Upper lobe of left lung (tissue), 6 donors: ENCODE data around the gene C3AR1. TPM values are rescaled to one million over a fixed set of nuclear protein-coding genes. Genes with fewer than 3 reads are reported as not detected.
"Not testable (repeated sequence)": the region's sequence is repeated elsewhere in the genome, so short reads cannot be mapped to it uniquely, and the experiment has no call there.

ENCODE experiments used
- ATAC-seq, 2 donors: fragments of 200-7000 bp; cut with Tn5 transposase; one replicate each; pipeline ENCODE4 v1.9.1; 2022; ENCODE audit warnings: mild to moderate bottlenecking in 2 of 2, moderate library complexity in 2 of 2; ENCODE audit not compliant: low FRiP score in 2 of 2
- DNase-seq, 2 donors: peaks; one replicate each; pipeline ENCODE4 v3.0.0-alpha.2; 2019 to 2020
- H3K27ac ChIP-seq, 4 donors: fragments of 200-600 bp; sonication (generic); one replicate each; pipeline ENCODE4 v1.5.1; 2016 to 2019
- H3K27me3 ChIP-seq, 4 donors: fragments of 200-600 bp; sonication (generic); one replicate each; pipeline ENCODE4 v1.5.1; 2017 to 2019
- H3K36me3 ChIP-seq, 4 donors: fragments of 200-600 bp; sonication (generic); one replicate each; pipeline ENCODE4 v1.5.1; 2016 to 2019
- H3K4me1 ChIP-seq, 4 donors: fragments of 200-600 bp; sonication (generic); one replicate each; pipeline ENCODE4 v1.5.1; 2018 to 2019
- H3K4me3 ChIP-seq, 4 donors: fragments of 200-600 bp; sonication (generic); one replicate each; pipeline ENCODE4 v1.5.1; 2017 to 2019; ENCODE audit warnings: mild to moderate bottlenecking in 2 of 4, moderate library complexity in 1 of 4
- H3K9me3 ChIP-seq, 4 donors: fragments of 200-600 bp; sonication (generic); one replicate each; pipeline ENCODE4 v1.5.1; 2018 to 2019
- EP300 ChIP-seq, 4 donors: sonication (generic); formaldehyde crosslinking; IDR thresholded peaks; one replicate each; pipeline ENCODE4 v1.5.1; 2017; ENCODE audit warnings: antibody characterized with exemption in 4 of 4, control low read depth in 2 of 4
- POLR2A ChIP-seq, 4 donors: fragments of 450-650 bp; IDR thresholded peaks; one replicate each; pipeline ENCODE4 v1.5.1; 2016 to 2017; ENCODE audit warnings: antibody characterized with exemption in 4 of 4, mild to moderate bottlenecking in 2 of 4
- POLR2AphosphoS5 ChIP-seq, 2 donors: sonication (generic); formaldehyde crosslinking; IDR thresholded peaks; one replicate each; pipeline ENCODE4 v1.5.1; 2017; ENCODE audit warnings: antibody characterized with exemption in 2 of 2
- WGBS, 2 donors: methylation state at CpG; one replicate each; pipeline ENCODE4 v1.1.5; 2017 to 2018; 5-methylcytosine and 5-hydroxymethylcytosine counted together
- total RNA-seq, 6 donors: library from RNA; depleted of rRNA in 4 of 6; stranded (reverse); fragments of >200 nt in 4 of 6; gene quantifications; one replicate each; pipeline versions ENCODE4 v1.1.0 to v1.2.1, GENCODE V29; 2016 to 2021
- TF ChIP-seq, protein P1 (sequence below), 6 experiments: fragments of 450-650 bp in 4 of 6; fragments of 200-600 bp in 2 of 6; sonication (generic) in 2 of 6; IDR thresholded peaks; one replicate each; pipeline ENCODE4 v1.5.1; 2016 to 2019; ENCODE audit warnings: antibody characterized with exemption in 6 of 6
- donor health status: DM: no; HTN: no; CAD: no; lungs with moderate emphysema.
- donor health status: DM: no; HTN: yes; CAD: no; lungs with severe emphysema.

C3AR1 gene
- total RNA-seq, 6 donors from 2014 or later, result 2.4 to 68.7 (median 23.5) TPM

DNA sequence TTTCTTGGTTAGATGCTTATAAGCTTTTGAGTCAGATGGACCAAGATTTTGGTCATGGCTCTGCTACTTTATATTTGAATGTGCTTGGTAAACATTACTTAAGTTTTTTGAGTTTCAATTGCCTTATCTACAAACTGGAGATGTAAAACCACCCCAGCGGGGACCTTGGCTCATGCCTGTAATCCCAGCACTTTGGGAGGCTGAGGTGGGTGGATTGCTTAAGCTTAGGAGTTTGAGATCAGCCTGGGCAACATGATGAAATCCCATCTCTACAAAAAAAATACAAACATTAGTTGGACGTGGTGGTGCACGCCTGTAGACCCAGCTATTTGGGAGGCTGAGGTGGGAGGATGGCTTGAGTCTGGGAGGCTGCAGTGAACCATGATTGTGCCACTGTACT is 27.1 kb upstream of the C3AR1 start:
- ATAC-seq, result no peak
- 93 to 94% methylated on average over 3 of the region's 3 CpGs for WGBS, 2 donors
- Histone ChIP-seq H3K9me3 (no peaks in the 10 kb centered on the region), H3K4me1 (peaks cover 2 to 7% (median 3%) of the 10 kb centered on the region in 4 donors), H3K27me3 (no peaks in the 10 kb centered on the region), H3K36me3 (peaks cover 56 to 90% (median 66%) of the 10 kb centered on the region in 4 donors), H3K4me3 (no peak overlapping the region), H3K27ac (no peak overlapping the region)
- no peak for TF ChIP-seq EP300 (IDR thresholded peaks at IDR 0.05)
- TF ChIP-seq, protein P1, sequence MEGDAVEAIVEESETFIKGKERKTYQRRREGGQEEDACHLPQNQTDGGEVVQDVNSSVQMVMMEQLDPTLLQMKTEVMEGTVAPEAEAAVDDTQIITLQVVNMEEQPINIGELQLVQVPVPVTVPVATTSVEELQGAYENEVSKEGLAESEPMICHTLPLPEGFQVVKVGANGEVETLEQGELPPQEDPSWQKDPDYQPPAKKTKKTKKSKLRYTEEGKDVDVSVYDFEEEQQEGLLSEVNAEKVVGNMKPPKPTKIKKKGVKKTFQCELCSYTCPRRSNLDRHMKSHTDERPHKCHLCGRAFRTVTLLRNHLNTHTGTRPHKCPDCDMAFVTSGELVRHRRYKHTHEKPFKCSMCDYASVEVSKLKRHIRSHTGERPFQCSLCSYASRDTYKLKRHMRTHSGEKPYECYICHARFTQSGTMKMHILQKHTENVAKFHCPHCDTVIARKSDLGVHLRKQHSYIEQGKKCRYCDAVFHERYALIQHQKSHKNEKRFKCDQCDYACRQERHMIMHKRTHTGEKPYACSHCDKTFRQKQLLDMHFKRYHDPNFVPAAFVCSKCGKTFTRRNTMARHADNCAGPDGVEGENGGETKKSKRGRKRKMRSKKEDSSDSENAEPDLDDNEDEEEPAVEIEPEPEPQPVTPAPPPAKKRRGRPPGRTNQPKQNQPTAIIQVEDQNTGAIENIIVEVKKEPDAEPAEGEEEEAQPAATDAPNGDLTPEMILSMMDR (IDR thresholded peaks at IDR 0.05), result no peak
- TF ChIP-seq POLR2AphosphoS5 (IDR thresholded peaks at IDR 0.05), result no peak
- TF ChIP-seq POLR2A (IDR thresholded peaks at IDR 0.05), result no peak
- no peak for DNase-seq

- ATAC-seq (peak in 1 of 2 donors; percentile 40), DNase-seq (no peak)
- Histone ChIP-seq H3K27ac (no peak overlapping the region), H3K27me3 (no peaks in the 10 kb centered on the region), H3K9me3 (no peaks in the 10 kb centered on the region), H3K36me3 (peaks cover 37 to 67% (median 47%) of the 10 kb centered on the region in 4 donors), H3K4me3 (no peak overlapping the region), H3K4me1 (peaks cover 8 to 28% (median 15%) of the 10 kb centered on the region in 4 donors)
- 77 to 91% methylated on average over 5 of the region's 5 CpGs for WGBS, 2 donors
- TF ChIP-seq POLR2AphosphoS5 (IDR thresholded peaks at IDR 0.05), result no peak
- TF ChIP-seq EP300 (IDR thresholded peaks at IDR 0.05), result no peak
- no peak for TF ChIP-seq POLR2A (IDR thresholded peaks at IDR 0.05)
- TF ChIP-seq, protein P1 (IDR thresholded peaks at IDR 0.05), result no peak
Observed at GRCh38 chr12:8089716-8090115, 23.6 kb upstream of the C3AR1 start.

DNA sequence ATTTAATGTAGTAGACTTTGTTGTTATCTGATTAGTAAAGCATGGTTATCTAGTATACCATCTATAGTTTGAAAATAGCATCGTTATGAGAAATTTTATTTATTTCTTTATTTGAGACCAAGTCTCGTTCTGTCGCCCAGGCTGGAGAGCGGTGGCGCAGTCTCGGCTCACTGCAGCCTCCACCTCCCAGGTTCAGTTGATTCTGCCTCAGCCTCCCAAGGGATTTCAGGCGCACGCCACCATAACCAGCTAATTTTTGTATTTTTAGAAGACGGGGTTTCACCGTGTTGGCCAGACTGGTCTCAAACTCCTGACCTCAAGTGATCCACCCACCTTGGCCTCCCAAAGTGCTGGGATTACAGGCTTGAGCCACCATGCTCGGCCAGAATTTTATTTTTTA is 23.1 kb upstream of the C3AR1 start:
- Histone ChIP-seq H3K36me3 (peaks cover 33 to 62% (median 43%) of the 10 kb centered on the region in 4 donors), H3K4me1 (peaks cover 12 to 32% (median 16%) of the 10 kb centered on the region in 4 donors)
- DNase-seq, result peak in 1 of 2 donors; percentile 24
- not testable (repeated sequence) for H3K27me3 ChIP-seq, ATAC-seq, H3K27ac ChIP-seq, H3K9me3 ChIP-seq, H3K4me3 ChIP-seq
- WGBS, 2 donors, result 93 to 94% methylated on average over 11 of the region's 11 CpGs

- Histone ChIP-seq H3K4me1 (peaks cover 18 to 39% (median 22%) of the 10 kb centered on the region in 4 donors), H3K4me3 (no peak overlapping the region), H3K27me3 (no peaks in the 10 kb centered on the region), H3K9me3 (no peaks in the 10 kb centered on the region), H3K27ac (no peak overlapping the region), H3K36me3 (peaks cover 26 to 55% (median 37%) of the 10 kb centered on the region in 4 donors)
- TF ChIP-seq, protein P1 (IDR thresholded peaks at IDR 0.05), result no peak
- TF ChIP-seq POLR2A (IDR thresholded peaks at IDR 0.05), result no peak
- TF ChIP-seq POLR2AphosphoS5 (IDR thresholded peaks at IDR 0.05), result no peak
- no peak for TF ChIP-seq EP300 (IDR thresholded peaks at IDR 0.05)
- ATAC-seq, result no peak
- 56% methylated on average over 3 of the region's 3 CpGs for WGBS, 2 donors
- DNase-seq, result no peak
Observed at GRCh38 chr12:8088574-8088973, 22.4 kb upstream of the C3AR1 start.

- Histone ChIP-seq H3K27ac (no peak overlapping the region), H3K27me3 (no peaks in the 10 kb centered on the region), H3K4me3 (no peak overlapping the region), H3K4me1 (peaks cover 26 to 48% (median 30%) of the 10 kb centered on the region in 4 donors), H3K9me3 (no peaks in the 10 kb centered on the region), H3K36me3 (peaks cover 19 to 46% (median 28%) of the 10 kb centered on the region in 4 donors)
- TF ChIP-seq POLR2A (IDR thresholded peaks at IDR 0.05) (no peak), EP300 (IDR thresholded peaks at IDR 0.05) (no peak), POLR2AphosphoS5 (IDR thresholded peaks at IDR 0.05) (no peak)
- TF ChIP-seq, protein P1 (IDR thresholded peaks at IDR 0.05), result no peak
- ATAC-seq (no peak), DNase-seq (no peak)
- WGBS, 2 donors, result 76 to 88% methylated on average over 2 of the region's 2 CpGs
Observed at GRCh38 chr12:8087666-8088065, 21.5 kb upstream of the C3AR1 start.

- 47 to 57% methylated on average over 3 of the region's 3 CpGs for WGBS, 2 donors
- not testable (repeated sequence) for H3K9me3 ChIP-seq, DNase-seq, H3K27me3 ChIP-seq, ATAC-seq, H3K4me3 ChIP-seq, H3K27ac ChIP-seq
- Histone ChIP-seq H3K4me1 (peaks cover 26 to 58% (median 33%) of the 10 kb centered on the region in 4 donors), H3K36me3 (peaks cover 0 to 13% (median under 1%) of the 10 kb centered on the region in 4 donors)
Observed at GRCh38 chr12:8084351-8084750, 18.2 kb upstream of the C3AR1 start.
